ENCODE measurements around the gene DNMT1. TPM values are rescaled to one million over a fixed set of nuclear protein-coding genes. Genes with fewer than 3 reads are reported as not detected.

The DNMT1 gene
- polyA plus RNA-seq, 1 of the 3 experiments (the other 2 are of a cell fraction), result 58.3 TPM

DNA sequence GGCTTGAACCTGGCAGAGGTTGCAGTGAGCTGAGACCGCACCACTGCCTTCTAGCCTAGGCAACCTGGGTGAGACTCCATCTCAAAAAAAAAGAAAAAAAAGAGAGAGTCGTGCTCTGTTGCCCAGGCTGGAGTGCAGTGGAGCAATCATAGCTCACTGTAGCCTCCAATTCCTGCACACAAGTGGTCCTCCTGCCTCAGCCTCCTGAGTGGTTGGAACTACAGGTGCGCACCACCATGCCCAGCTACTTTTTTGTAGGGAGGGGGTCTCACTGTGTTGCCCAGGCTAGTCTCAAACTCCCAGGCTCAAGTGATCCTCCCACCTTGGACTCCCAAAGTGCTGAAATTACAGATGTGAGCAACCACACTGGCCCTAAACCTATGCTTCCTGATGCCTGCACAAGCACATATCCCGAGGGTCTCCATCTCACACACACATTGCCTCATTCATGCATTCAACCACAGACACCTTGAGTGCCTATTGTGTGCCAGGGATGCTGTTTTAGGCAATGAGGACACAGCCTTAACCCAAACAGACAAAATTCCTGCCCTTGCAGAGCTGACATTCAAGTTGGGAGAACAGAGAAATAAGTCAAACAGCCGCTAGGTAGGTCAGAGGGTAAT is 94.5 kb downstream of the DNMT1 start:
- H3K36me3 ChIP-seq (replicated peaks in 1 of 2; ENCODE audit: control insufficient read depth in 1 of 2, insufficient read depth in 2 of 2, low read length in 1 of 2), result no peaks in the 10 kb centered on the region
- POLR2A ChIA-PET, result no interaction called here
- H3K9me2 ChIP-seq, result no peaks in the 10 kb centered on the region
- no peak overlapping the region for H3K4me2 ChIP-seq
- no peaks in the 10 kb centered on the region for H4K20me1 ChIP-seq (ENCODE audit: insufficient read depth)
- no peak overlapping the region for H3K27ac ChIP-seq (ENCODE audit: low read depth in 2 of 2, low read length in 1 of 2)
- H3F3A ChIP-seq (replicated peaks; ENCODE audit: insufficient read depth), result peaks cover 4% of the 10 kb centered on the region
- 56% methylated on average over 5 of the region's 5 CpGs for WGBS (ENCODE audit: low lambda C conversion rate)
- no peak overlapping the region for H2AFZ ChIP-seq (ENCODE audit: low read depth)
- CTCF ChIA-PET, result interaction anchor here (0.6 to 5.2 kb wide), 8 partner anchors 13 to 1737 kb away, joined by 3 to 38 read pairs (median 6); partner anchors contain the start of genes ANGPTL4 and EIF3G
- TF ChIP-seq, protein P1, sequence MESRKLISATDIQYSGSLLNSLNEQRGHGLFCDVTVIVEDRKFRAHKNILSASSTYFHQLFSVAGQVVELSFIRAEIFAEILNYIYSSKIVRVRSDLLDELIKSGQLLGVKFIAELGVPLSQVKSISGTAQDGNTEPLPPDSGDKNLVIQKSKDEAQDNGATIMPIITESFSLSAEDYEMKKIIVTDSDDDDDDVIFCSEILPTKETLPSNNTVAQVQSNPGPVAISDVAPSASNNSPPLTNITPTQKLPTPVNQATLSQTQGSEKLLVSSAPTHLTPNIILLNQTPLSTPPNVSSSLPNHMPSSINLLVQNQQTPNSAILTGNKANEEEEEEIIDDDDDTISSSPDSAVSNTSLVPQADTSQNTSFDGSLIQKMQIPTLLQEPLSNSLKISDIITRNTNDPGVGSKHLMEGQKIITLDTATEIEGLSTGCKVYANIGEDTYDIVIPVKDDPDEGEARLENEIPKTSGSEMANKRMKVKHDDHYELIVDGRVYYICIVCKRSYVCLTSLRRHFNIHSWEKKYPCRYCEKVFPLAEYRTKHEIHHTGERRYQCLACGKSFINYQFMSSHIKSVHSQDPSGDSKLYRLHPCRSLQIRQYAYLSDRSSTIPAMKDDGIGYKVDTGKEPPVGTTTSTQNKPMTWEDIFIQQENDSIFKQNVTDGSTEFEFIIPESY (IDR thresholded peaks at IDR 0.05; ENCODE audit: borderline replicate concordance, low read depth), result no peak
- TF ChIP-seq TCF12 (IDR thresholded peaks at IDR 0.05) (no peak), RAD21 (IDR thresholded peaks at IDR 0.05; ENCODE audit: low read length) (no peak), SMC3 (IDR thresholded peaks at IDR 0.05; ENCODE audit: low read depth, low read length) (no peak), CHD2 (IDR thresholded peaks at IDR 0.05; ENCODE audit: low read length, partially characterized antibody) (no peak), RFX5 (IDR thresholded peaks at IDR 0.05; ENCODE audit: low read length) (no peak), NRF1 (IDR thresholded peaks at IDR 0.05; ENCODE audit: low read depth, low read length) (no peak), NFIC (IDR thresholded peaks at IDR 0.05; ENCODE audit: borderline replicate concordance) (no peak), EP300 (IDR thresholded peaks at IDR 0.05; ENCODE audit: borderline replicate concordance in 1 of 2, low read depth in 1 of 2, low read length in 1 of 2) (no peak), SIN3A (IDR thresholded peaks at IDR 0.05; ENCODE audit: borderline replicate concordance, low read depth, low read length) (no peak), JUND (IDR thresholded peaks at IDR 0.05) (no peak), GABPA (IDR thresholded peaks at IDR 0.05; ENCODE audit: low read depth) (no peak), GATA2 (CRISPR knock-in tag; IDR thresholded peaks at IDR 0.05) (no peak)
- TF ChIP-seq, protein P2, sequence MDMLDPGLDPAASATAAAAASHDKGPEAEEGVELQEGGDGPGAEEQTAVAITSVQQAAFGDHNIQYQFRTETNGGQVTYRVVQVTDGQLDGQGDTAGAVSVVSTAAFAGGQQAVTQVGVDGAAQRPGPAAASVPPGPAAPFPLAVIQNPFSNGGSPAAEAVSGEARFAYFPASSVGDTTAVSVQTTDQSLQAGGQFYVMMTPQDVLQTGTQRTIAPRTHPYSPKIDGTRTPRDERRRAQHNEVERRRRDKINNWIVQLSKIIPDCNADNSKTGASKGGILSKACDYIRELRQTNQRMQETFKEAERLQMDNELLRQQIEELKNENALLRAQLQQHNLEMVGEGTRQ (IDR thresholded peaks at IDR 0.05; ENCODE audit: borderline replicate concordance, low read depth, low read length), result no peak
- TF ChIP-seq, protein P3, sequence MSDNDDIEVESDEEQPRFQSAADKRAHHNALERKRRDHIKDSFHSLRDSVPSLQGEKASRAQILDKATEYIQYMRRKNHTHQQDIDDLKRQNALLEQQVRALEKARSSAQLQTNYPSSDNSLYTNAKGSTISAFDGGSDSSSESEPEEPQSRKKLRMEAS (IDR thresholded peaks at IDR 0.05; ENCODE audit: low read depth), result no peak
- TF ChIP-seq, protein P4, sequence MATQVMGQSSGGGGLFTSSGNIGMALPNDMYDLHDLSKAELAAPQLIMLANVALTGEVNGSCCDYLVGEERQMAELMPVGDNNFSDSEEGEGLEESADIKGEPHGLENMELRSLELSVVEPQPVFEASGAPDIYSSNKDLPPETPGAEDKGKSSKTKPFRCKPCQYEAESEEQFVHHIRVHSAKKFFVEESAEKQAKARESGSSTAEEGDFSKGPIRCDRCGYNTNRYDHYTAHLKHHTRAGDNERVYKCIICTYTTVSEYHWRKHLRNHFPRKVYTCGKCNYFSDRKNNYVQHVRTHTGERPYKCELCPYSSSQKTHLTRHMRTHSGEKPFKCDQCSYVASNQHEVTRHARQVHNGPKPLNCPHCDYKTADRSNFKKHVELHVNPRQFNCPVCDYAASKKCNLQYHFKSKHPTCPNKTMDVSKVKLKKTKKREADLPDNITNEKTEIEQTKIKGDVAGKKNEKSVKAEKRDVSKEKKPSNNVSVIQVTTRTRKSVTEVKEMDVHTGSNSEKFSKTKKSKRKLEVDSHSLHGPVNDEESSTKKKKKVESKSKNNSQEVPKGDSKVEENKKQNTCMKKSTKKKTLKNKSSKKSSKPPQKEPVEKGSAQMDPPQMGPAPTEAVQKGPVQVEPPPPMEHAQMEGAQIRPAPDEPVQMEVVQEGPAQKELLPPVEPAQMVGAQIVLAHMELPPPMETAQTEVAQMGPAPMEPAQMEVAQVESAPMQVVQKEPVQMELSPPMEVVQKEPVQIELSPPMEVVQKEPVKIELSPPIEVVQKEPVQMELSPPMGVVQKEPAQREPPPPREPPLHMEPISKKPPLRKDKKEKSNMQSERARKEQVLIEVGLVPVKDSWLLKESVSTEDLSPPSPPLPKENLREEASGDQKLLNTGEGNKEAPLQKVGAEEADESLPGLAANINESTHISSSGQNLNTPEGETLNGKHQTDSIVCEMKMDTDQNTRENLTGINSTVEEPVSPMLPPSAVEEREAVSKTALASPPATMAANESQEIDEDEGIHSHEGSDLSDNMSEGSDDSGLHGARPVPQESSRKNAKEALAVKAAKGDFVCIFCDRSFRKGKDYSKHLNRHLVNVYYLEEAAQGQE (IDR thresholded peaks at IDR 0.05; ENCODE audit: low read depth, low read length), result no peak
- no peak overlapping the region for H3K9ac ChIP-seq
- no peaks in the 10 kb centered on the region for H3K9me3 ChIP-seq
- DNase-seq, result no peak
- no peak overlapping the region for H3K4me3 ChIP-seq (ENCODE audit: low read depth in 2 of 2, low read length in 1 of 2)
- H3K27me3 ChIP-seq (ENCODE audit: insufficient read depth), result no peaks in the 10 kb centered on the region
- H3K4me1 ChIP-seq (ENCODE audit: control insufficient read depth in 1 of 2, insufficient read depth in 2 of 2, low read depth in 1 of 2, low read length in 1 of 2), result peaks cover 0 to 16% of the 10 kb centered on the region in 2 experiments; a peak in 1 of 4 replicates
- H3K79me2 ChIP-seq (ENCODE audit: insufficient read depth), result no peaks in the 10 kb centered on the region

All from SK-N-SH (cell line).